HL-60/S4 treated with retinoic acid at 250 ng/mL for 4 days and 3 days (cell line): ENCODE measurements around the gene ARSB.
"Not testable (repeated sequence)": the region's sequence is repeated elsewhere in the genome, so short reads cannot be mapped to it uniquely, and the experiment has no call there.

Experiments used
- in situ Hi-C: fragments of 300-500 bp; cut with MboI; formaldehyde crosslinking; loops from 2 replicates; pipeline ENCODE4 v1.7.0; 2022; ENCODE audit warnings: low sequenced_read_pairs

Gene ARSB

DNA sequence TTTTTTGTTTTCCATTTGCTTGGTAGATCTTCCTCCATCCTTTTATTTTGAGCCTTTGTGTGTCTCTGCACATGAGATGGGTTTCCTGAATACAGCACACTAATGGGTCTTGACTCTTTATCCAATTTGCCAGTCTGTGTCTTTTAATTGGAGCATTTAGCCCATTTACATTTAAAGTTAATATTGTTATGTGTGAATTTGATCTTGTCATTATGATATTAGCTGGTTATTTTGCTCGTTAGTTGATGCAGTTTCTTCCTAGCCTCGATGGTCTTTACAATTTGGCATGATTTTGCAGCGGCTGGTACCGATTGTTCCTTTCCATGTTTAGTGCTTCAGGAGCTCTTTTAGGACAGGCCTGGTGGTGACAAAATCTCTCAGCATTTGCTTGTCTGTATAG, 133.2 kb downstream of the ARSB start:
- in situ Hi-C loops, result not testable (repeated sequence)

DNA sequence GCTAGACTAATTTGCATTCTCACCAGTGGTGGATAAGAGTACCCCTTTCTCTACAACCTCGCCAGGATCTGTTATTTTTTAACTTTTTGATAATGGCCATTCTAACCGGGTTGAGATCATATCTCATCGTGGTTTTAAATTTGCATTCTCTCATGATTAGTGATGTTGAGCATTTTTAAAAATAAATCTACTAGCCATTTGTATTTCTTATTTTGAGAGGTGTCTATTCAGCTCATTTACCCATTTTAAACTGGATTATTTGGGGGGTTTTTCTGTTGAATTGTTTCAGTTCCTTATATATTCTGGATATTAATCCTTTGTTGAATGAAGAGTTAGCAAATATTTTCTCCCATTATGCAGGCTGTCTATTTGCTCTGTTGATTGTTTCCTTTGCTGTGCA, 139.6 kb downstream of the ARSB start:
- in situ Hi-C loops, result no loop called here

DNA sequence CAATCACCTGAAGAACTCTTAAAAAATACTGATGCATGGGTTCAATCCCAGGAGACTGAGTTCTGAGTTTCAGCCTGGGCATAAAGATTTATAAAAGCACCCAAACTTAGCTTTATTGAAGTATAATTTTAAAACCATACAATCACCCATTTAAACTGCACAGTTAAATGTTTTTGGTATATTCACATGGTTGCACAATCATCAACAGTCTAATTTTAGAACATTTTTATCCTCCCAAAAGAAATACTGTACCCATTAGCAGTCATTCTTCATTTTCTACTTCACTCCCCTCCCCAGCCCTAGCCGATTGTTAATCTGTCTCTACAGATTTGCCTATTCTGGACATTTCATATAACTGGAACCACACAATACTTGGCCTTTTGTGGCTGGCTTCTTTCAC, 141.7 kb downstream of the ARSB start:
- in situ Hi-C loops, result no loop called here

DNA sequence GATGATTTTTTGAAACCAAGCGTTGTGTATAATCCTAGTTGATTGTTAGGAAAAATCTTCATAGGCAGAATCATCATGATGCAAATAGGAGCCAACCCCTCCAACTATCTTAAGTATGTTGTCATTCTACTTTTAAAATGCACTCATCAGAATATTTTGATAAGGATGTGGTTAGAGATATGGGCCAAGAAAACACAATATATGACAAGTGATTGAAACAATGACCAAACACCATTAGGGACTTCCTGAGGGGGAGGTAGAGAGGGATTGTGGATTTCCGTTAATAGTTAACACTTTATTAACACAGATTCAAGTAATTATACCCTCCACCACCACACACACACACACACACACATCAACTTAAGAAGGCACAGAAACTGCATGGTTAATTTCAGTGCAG, 143.3 kb downstream of the ARSB start:
- in situ Hi-C loops, result no loop called here

DNA sequence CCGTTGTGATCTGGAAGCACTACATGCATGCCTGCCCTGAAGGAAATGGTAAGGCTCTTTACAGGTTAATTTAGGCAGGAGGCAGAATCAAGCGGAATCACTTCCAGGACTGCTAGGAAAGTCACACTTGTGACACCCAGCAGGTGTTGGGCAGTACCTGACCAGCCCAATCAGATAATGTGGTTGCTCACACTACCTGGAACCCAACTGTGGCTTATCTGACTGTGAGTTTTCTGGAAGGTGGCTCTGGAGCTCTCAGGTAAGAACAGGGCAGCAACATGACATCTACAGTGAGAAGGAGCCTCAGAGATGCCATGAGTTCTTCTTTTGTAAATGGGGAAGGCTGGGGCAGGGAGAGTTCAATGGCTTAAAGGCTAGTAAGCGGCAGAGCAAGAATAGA, 146.4 kb downstream of the ARSB start:
- in situ Hi-C loops, result no loop called here

DNA sequence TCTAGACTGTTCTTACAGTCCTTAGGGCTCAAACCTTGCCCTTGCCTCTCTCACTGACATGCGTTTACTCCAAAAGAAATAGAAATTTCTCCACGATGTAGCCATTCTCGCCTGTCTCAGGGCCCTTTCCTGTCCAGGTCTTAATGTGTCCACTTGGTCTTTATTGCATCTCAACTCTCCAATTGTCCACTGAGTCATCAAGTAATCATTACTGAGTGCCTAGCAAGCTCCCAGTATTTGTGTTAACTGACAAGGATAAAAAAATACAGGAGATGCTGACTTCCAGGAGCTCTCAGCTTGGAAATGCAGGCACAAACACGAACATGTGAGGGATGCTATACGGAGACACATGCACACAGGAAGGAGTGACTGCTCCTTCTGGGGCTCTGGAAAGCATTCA, 147.3 kb downstream of the ARSB start:
- in situ Hi-C loops, result no loop called here

DNA sequence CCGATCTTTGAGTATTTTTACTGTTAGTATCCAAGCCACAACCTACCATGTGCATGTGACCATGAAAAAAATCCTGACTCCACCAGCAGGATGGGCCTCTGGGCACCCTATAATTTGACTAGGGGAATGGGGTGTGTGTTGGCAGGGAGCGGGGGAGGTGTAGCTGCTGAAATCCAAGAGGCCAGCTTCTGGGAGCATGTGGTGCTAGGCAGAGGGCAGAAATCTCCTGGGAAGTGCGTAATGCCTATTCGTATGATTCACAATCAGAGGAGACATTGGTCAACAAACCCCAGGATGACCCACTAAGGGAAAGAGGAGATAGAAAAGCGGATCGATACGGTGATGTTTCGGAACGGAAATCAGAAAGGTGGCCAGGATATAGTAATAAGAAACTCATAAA, 149.9 kb downstream of the ARSB start:
- in situ Hi-C loops, result no loop called here

DNA sequence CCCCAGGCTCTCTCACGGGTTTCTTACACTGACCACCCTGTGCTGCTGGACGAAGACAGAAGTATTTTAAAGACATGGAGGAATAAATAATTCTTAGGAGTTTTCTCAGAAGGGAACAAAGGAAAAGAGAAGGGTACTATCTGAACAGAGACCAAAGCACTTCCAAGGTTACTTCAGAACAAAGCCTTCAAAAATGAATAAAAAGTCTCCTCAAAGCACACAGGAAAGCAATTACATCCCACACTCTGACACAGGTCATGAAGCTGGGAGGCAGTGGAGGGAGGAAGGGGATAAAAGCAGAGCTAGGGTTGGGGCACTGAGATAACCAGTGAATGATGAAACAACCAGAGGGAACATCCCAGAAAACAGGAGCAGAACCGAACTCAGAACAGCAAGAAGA, 151.8 kb downstream of the ARSB start:
- in situ Hi-C loops, result no loop called here

DNA sequence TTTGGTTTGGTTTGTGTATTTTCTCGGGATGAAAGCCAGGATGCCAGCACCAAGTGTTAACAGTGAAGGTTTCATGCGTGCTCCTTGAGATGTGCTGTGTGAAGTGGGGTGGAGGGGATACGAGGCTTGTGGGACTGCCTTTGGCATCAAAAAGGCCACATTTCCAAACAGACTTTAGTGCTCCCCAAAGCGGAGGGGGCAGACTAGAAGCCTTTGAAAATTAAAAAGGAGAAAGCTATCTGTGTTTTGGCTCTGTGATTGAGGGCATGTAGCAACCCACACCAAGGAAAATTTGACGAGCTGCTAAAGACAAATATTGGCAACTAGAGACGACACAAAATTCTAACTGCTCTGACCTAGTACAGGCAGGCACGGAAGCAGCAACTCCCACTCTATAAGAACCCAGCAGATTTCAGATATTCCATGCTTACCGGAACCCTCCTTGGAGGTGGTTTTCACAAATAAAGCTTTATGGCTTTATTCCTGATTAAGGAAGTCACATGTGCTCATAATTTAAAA, 154.5 kb downstream of the ARSB start:
- in situ Hi-C loops, result no loop called here

DNA sequence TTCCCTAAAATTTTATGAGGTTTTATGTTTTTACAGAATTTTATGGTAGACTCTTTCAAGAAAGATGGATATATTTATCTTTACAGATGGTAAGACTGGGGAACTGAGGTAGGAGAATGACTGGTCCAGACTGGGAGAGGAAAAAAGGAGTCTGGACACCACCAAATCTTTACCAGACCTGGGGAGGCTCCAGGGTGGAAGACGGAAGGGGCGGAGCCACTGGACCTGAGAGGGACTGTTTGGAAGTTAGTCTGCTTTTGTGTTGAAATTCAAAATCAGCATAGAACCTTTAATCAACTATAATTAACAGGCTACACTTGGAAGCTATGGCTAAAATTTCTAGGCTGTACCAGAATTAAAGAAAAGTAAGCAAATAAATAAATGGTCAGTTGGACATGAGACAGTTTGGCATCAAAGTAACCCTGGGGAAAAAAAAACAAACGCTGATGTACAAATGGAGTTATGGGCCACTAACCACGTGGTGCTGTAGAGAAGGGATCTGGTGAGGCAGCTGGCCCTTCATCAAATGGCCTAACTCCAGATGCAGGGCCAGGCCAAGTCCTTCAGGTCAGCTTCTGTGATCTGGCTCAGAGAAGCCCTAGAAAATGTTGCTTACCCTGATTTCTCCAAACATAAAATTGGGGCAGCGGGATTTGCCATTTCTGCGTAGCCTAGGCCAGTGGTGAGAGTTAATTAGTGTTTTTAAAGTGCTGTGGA, 155.1 kb downstream of the ARSB start:
- in situ Hi-C loops, result no loop called here

DNA sequence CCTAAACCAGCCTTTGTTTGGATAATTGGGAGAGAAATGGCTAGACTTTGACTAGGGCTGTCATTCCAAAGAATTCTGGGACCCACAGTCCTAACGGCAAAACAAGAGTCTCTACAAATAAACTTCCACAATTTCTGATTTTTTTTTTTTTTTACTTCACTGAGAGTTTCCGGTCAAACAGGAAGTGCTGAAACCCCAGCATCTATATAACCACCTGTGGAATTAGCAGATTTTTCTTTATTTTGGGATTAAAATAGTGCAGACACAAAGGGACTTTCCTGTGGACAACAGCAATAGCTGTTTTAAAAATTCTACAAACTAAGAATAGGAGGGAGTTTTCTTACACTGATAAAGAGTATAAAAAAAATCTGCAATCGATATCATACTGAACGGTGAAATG, 157.4 kb downstream of the ARSB start:
- in situ Hi-C loops, result no loop called here

DNA sequence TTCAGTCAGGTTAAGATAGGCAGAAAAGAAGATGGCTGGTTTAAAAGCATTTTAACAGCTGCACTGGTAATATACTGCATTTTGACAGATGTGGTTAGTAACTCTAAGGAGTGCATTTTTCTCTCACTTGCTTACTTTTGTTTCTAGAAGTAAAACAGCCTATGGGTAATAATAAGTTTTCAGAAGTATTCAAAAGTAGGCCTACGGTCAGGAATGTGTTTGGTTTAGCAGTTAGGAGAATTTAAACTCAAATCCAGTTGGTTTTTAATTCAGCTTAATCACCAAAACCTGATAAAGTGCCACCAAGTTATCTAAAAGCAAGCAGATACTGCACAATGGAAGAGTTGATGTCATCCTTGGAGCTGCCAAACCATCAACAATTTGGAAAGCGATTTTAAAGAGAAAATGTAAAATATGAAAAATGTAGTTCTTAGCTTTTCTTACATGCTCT, 160.3 kb downstream of the ARSB start:
- in situ Hi-C loops, result no loop called here

DNA sequence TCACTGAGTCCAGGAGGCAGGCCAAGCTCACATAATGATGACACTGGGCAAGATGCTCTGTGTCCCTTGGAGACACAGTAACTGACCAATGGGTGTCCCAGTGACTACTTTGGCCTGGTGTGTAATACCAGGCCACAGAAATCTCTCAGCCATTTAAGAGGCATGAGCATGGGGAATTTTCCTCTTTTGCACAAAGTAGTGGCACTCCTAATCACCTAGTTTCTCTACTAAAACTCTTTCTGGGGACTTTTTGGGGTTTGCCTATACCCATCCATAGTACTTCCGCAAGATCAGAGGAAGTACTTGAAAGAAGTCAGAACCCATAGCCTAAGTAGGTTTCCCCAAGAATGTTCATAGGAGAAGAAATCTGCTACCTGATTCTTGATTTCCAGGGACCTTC, 161.9 kb downstream of the ARSB start:
- in situ Hi-C loops, result no loop called here

DNA sequence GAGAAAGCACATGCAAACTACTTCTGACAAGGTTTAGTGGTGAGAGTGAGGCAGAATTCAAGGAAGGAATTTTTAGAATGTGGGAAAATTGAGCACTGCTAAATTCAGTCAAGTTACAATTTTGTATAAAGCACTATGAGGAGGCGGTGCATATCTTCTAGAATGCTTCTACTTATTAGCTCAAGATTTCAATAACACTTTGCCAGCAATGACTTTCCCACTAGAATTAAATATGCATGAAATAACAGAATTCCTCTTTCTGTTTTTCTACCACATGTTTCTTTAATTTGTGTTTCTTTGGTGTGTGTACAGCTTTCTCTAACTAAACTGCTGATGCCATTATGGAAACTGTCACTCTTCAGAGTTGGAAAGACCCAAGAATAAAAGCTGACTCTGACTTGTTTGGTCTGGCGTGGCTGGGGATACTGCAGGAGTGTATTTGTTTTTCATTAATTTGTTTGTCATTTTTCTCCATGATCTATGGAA, 163.5 kb downstream of the ARSB start:
- in situ Hi-C loops, result no loop called here

DNA sequence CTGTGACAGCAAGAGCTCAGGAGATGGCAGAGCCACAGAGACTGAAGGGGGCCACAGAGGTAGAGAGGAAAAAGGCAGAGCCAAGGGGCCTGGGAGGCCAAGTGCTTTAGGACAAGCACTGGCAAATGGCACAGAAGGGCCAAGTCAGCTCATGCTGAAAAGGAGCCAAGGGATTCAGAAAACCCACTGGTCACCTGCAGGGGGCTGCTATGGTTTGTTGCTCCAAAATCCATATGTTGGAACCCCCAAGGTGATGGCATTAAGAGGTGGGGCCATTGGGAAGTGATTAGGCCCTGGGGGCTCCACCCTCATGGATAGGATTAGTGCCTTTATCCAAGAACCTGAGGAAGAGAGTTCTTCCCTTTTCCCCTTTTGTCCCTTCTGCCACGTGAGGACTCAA, 165.4 kb downstream of the ARSB start:
- in situ Hi-C loops, result no loop called here

DNA sequence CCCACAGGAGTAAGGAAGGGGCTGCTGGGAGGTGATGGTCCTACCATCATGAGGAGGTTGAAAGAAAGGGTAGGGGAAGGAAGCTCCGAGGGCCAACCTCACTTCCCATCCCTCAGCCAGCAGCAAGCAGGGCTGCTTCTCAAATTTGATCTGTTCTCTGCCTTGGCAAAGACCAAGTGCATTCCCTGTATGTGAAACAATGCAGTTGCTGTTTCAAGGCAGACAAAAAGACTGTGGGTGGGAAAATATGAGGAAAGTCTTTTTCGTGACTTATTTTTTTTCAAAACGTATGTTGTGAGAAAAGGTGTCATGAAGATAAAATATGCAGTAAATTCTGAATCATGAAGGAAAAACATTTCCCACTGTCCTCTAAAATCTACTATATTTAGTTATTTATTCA, 165.9 kb downstream of the ARSB start:
- in situ Hi-C loops, result no loop called here

DNA sequence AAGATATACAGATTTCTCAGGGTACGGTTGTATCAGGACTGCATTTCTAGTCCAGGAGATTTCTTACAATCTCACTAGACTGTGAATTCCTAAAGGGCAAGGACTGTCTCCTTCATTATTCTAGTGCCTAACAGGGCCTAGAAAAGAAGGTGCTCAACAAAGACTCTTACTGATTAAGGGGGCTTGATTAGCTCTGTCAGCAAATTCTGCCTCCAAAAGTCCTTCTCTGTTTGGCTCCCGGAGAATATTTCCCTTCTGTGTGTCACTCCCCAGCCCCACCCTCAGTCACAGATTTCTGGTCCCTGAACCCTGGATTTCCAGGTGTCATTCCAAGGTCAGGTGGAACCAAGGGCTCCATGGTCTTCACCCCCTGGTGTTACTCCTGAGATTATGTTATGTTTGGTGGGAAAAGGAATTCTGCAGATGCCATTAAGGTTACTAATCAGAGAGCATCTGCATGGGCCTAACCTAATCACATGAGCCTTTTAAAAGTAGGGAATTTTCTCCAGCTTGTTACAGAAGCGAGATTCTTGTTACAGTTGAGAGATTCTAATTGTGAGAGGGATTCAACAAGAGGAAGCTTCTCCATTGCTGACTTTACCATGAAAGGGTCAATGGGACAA, 168.9 kb downstream of the ARSB start:
- in situ Hi-C loops, result no loop called here

DNA sequence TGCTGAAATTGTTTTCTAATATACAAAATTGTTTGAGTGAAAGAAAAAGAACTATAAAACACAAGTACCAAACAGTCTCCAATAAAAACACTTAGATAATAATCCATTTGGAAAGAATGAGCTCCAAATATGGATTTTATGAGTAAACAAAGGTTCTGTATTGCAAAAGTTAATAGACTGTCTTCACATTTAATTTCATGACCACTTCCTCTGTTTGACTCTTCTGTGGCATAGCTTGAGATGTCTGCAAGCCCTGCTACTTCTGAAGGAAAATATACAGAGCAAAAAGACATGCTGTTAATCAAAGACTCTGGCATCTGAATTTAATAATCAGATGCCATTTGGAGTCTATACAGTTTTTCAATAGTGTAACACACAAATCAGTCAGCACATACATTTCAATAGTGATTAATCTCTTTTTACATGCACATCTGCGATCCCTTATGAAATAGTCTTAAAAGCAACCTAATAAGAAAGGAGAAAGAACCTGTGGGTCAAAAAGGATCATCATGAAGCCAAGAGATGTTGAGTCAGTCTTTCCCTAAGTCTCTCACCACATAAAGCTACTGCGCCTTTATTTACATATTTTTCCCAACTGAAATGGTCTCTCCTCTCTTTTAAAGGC, 171.1 kb downstream of the ARSB start:
- in situ Hi-C loops, result no loop called here

DNA sequence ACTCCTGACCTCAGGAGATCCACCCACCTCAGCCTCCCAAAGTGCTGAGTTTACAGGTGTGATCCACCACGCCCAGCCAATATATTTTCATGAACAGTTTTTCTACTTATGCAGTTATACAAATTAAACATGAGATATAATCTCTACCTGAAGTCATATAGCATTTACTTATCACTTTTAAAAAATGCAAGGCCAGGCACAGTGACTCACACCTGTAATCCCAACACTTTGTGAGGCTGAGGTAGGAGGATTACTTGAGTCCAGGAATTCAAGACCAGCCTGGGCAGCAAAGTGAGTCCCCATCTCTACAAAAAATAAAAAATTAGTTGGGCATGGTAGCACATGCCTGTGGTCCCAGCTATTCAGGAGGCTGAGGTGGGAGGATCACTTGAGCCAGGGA, 171.8 kb downstream of the ARSB start:
- in situ Hi-C loops, result no loop called here

DNA sequence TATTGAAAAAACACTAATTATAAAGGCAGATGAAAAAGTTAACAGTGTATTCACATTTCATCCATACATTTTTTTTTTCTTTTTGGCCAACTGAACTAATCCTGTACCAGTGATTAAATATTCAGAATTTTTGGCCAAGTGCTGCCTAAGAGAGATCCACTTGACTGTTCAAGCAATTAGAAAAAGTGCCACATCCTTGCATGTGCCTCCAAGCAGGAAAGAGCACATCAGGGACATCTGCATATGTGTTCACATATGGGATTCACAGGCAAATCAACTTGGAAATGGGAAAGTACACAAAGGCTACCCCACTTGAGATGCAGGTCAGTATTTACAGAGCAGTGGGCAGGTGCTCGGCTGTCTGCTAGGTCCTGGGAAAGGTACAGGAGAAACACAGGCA, 173.2 kb downstream of the ARSB start:
- in situ Hi-C loops, result no loop called here

DNA sequence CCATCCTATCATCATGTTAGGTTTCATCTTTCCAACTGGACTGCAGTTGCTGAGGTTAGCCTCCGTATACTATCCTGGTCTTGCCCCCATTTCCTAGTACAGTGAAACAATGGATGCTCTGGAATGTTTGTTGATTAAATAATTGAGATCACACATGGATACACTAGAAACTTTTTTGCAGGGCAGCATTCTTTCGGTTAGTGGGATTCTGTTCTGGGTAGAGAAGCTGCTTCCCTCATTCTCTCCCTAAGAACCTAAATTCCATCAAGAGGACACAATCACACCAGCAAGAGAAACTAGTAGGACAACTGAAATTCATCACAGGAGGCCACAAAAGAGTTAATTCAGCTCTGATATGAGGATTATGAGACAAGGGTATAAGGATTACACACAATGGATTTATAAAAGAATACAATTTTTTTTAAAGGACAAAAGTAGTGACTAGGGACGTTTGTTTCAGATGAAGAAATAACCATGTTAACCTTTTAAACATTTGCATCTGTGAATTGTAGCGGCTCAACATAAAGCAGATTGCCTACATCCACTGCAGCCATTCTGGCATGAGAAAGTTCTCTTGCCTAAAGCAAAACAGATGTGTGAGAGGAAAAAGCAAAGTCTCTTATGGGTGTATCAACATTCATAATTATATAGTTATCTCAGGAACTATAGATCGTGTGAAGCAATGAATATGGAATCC, 173.8 kb downstream of the ARSB start:
- in situ Hi-C loops, result no loop called here
